HG03196 (cell line): ENCODE data around the gene SFXN3.
A peak's percentile ranks its signal among the peaks of the same experiment; 100 is the strongest.

Experiments used
- ATAC-seq: cut with Tn5 transposase; IDR thresholded peaks from one replicate; pipeline ENCODE4 v1.9.1; 2021; ENCODE audit not compliant: unreplicated experiment

Gene SFXN3, protein sequence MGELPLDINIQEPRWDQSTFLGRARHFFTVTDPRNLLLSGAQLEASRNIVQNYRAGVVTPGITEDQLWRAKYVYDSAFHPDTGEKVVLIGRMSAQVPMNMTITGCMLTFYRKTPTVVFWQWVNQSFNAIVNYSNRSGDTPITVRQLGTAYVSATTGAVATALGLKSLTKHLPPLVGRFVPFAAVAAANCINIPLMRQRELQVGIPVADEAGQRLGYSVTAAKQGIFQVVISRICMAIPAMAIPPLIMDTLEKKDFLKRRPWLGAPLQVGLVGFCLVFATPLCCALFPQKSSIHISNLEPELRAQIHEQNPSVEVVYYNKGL

DNA sequence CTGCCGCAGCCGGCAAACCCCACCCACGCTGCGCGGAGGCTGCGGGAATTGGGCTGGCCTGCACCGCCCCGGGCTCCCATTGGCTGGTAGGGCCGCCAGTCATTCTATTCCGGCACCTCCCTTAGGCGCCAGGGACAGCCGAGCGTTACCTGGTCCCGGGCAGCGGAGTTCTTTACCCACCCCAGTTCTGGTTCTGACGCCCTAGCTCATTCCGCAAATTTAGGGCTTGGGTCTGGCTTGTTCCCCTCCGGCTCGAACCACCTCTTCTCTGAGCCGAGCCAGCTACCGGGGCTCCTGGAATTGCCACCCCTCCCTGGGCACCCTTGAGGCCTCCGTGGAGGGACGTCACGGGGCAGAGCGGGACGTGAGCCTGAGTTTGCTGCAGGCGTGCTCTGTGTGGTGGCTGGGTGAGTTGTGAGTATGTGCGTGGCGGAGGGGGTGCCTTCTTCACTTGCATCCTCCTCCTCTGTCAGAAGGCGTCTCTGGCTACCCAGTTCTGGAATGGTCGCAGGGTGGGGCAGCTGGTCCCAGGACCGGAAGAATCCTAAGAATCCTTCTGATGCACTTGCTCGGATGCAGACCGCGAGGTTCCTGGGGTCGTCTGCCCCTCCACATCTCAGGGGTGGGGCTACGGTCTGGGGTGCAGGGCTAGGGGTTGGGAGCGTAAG, at the start of gene SFXN3, which contains the start of gene PDZD7:
SFXN3 (plus strand) TSS at position 107 of the 668 bp plus-strand sequence. CDS start 3,461 bp downstream, outside the sequence.
PDZD7 (minus strand) TSS at position 2 of the 668 bp plus-strand sequence. CDS start 910 bp downstream, outside the sequence.
- ATAC-seq: peak; percentile 83

DNA sequence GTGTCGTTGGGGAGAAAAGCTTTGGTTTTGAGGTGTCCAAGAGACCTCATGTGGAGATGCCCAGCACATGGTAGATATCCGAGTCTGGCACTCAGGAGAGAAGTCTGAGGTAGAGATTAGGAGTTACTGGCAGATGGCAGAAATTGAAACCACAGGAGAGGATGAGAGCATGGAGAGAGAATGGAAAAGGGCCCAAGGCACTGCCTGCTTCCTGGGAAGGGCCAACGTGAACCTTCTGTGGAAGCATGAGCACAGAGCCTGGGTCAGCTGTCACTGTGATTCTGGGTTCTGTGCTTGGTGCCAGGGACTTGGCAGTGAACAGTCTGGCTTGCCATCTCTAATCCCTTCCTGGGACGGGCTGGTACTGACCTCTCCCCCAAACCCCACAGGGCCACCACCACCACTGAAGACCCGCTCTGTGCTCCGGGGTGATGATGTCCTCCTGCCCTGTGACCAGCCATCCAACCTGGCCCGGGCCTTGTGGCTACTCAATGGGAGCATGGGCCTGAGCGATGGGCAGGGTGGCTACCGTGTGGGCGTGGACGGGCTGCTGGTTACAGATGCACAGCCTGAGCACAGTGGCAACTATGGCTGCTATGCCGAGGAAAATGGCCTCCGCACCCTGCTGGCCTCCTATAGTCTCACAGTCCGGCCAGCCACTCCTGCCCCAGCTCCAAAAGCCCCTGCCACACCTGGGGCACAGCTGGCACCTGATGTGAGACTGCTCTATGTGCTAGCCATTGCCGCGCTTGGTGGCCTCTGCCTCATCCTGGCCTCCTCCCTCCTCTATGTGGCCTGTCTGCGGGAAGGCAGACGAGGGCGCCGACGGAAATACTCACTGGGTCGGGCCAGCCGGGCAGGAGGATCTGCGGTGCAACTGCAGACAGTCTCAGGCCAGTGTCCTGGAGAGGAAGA, 47.9 kb upstream of the SFXN3 start:
- no peak for ATAC-seq

DNA sequence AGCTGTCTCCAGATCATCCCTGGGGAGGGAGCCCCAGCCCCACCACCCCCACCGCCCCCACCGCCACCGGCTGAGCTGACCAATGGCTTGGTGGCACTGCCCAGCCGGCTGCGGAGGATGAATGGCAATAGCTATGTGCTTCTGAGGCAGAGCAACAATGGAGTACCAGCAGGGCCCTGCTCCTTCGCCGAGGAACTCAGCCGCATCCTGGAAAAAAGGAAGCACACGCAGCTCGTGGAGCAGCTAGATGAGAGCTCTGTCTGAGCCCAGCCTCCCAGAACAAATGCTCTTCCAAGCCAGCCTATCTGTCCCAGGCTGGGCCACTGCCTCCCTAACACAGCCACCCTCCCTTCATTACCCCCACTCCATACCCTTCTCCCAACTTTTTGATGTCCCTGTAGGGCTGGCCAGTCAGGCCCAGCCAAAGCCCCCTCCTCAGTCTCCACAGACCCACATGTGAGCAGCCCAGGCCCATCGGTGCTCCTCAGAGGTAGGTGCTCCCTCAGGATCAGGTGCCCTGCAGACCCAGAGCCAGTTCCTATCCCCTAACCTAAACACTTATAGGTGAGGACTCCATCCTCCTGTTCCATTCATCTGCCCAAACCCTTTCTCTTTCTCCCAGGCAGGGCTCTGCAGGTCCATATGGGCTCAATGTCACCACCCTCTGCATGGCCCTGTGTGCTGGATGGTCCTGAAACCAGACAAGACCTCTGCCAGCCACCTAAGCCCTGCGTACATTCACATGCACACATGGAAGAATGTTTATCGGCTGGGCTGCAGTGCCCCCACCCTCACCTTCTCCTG, 47.0 kb upstream of the SFXN3 start:
- no peak for ATAC-seq

DNA sequence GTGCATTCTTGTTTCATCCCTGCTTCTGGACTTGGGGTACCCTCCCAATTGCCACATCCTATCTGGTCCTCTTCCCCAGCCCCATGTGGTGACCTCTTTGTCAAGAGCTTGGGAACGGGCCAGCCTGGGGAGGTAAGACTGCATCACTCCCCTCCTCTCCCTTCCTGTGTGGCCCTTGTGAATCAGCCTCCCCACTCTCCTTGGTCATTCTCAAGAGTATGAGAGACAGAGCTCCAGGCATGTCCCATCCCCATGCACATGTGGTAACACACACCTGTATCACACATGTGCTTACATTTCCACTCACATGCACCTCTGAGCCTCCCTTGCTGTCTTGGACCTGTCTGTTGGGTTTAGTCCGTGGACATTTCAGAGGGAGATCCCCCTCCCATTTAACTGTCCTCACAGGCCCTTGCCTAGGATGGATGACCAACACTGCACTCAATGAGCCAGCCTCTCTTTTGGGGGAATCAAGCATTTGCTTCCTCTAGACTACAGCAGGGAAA, 46.3 kb upstream of the SFXN3 start:
- ATAC-seq: no peak

DNA sequence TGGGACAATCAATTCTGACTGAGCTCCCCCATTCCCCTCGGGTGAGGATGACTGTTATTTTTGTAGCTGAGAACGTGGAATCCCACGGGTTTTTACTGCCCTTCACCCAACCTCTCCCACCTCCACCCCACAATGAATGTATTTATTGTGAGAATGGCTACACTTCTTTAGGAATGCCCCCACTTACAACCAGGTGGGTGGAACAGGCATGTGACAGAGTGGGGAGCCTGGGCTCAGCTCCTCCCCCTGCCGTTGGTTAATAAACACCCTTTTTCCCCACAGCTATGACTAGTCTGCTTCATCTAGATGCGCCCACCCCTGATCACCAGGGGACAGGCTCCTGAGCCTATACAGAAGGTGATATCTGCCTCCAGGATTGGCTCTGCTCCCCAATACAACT, 45.7 kb upstream of the SFXN3 start:
- ATAC-seq: no peak

DNA sequence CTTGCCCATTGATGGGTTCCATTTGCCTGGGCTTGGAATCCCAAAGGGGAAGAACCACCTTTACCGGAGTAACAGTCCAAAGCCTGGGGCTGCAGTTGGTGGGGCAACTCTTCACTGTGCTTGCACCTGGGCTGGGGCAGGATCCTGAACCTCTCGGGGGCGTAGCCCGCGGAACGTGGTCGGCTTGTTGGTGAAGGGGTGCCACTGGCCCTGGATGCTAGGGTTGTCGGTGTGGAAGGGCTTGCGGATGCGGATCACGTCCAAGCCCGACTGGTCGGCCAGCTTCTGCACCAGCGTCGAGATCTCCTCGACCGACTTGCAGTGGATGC, 44.4 kb upstream of the SFXN3 start:
- no peak for ATAC-seq

DNA sequence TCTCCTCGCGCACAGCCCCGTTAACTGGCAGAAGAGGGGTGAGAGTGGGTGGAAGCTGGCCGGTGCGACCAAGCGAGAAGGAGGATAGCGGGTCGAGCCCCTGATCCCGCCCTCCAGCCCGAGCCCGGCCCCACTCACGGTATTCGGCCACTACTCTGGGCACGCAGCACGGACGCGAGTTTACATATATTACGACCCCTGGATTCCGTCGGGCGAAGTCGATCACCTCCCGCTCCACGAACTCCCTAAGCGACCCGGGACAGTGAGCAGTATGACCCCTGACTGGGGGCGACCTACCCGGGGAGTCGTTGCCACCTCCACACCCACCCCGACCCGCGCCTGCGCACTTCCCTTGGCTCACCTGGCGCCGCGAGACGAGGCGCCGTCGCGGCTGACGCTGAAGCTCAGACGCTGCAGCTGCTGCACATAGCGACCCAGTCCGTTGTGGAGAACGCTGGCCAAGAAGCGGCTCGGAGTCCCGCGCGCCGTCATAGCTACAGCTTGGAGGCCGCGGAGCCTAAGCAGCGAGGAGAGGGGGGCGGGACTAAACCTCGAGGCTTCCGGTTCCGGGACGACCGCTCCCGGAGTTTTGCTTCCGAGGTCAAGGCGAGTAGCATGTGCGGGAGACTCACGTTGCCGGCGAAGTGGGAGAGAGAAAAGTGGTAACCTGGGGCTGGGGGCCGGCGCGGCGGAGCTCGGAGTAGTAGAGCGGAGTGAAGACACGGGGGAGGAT, 43.9 kb upstream of the SFXN3 start, which contains the start of the genes MRPL43 and TWNK:
MRPL43 (minus strand) TSS at position 546 of the 733 bp plus-strand sequence; CDS start at position 492, 54 bp downstream.
TWNK (plus strand) TSS at position 592 of the 733 bp plus-strand sequence. CDS start 668 bp downstream, outside the sequence.
- peak; percentile 71 for ATAC-seq

DNA sequence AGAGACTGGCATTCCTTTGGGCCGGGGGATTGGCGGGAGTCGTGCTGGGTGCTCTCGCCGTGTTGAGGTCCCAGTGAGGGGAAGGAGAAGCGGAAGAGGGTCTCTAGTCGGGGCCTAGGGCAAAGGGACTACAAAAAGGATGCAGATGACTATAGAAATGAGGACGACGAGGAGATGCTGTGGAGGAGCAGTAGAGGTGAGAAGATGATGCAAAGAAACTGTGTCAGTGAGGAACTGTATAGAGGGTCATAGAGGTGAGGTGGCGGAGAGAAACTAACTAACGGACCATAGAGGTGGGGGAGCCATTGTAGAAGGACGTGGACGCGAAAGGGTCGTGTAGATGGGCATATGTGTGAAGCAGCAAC, 43.4 kb upstream of the SFXN3 start:
- no peak for ATAC-seq

DNA sequence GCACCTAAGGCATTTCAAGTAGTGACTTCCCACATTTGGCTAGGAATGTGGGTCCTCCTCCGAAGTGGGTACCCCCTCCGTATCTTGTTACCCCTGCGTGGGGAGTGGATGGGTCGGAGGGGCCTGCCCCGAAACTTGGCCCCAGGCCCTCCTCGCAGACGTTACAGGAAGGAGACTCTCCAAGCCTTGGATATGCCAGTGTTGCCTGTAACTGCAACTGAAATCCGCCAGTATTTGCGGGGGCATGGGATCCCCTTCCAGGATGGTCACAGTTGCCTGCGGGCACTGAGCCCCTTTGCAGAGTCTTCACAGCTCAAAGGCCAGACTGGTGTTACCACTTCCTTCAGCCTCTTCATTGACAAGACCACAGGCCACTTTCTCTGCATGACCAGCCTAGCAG, 42.9 kb upstream of the SFXN3 start:
- ATAC-seq: no peak

DNA sequence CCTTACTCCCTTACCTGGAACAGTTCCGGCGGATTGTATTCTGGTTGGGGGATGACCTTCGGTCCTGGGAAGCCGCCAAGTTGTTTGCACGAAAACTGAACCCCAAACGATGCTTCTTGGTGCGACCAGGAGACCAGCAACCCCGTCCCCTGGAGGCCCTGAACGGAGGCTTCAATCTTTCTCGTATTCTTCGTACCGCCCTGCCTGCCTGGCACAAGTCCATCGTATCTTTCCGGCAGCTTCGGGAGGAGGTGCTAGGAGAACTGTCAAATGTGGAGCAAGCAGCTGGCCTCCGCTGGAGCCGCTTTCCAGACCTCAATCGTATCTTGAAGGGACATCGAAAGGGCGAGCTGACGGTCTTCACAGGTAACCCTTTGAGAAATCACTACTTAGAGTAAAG, 41.9 kb upstream of the SFXN3 start:
- ATAC-seq: no peak

DNA sequence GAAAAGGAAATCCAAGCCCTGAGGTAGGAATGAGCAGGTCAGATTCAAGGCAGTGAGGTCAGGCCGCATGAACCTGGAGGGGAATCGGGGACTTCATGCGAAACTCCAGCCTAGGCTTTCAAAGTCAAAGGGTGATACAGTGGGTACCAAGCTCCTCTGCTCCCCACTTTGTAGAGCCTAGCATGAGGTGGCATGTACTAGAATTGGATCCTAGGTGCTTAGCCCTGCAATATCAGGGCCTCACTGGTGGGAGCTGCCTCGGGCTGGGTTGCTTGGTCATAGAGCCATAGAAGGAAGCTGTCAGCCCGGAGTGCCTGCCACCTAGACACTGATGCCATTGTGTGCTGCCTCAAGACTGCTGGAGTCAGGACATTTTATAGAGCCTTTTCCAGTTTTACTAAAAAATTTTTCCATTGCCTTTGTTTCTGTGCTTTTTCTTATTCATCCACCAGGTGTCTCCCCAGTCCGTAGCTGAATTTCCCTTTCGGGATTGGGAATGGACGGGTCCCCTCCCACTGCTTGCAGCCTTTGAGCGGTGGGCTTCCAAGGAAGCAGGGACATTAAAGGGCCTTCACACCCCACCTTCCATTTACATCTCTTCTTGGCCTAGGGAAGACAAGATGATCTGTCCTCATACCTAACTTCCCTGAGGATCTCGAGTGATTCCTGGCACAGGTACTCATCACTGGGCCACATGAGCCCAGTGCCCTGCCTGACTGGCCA, 36.9 kb upstream of the SFXN3 start:
- no peak for ATAC-seq

DNA sequence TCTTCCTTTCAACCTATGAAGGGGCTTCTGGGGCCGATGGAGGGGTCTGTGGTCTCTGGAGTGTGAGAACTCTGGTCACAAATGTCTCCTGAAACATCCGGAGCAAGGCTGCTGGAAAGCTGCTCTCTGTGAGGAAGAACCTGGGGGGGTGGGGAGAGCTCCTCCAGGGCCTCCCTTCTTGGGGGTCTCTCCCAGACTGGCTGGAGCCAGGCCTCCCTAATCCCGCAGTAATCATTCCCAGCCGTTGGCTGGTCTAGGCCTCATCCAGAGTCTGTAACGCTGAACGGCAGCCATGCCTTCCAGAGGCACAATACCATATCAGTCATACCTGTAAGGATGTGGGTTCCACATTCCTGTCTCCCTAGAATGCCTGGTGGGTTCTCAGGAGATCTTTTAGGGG, 35.9 kb upstream of the SFXN3 start:
- no peak for ATAC-seq

DNA sequence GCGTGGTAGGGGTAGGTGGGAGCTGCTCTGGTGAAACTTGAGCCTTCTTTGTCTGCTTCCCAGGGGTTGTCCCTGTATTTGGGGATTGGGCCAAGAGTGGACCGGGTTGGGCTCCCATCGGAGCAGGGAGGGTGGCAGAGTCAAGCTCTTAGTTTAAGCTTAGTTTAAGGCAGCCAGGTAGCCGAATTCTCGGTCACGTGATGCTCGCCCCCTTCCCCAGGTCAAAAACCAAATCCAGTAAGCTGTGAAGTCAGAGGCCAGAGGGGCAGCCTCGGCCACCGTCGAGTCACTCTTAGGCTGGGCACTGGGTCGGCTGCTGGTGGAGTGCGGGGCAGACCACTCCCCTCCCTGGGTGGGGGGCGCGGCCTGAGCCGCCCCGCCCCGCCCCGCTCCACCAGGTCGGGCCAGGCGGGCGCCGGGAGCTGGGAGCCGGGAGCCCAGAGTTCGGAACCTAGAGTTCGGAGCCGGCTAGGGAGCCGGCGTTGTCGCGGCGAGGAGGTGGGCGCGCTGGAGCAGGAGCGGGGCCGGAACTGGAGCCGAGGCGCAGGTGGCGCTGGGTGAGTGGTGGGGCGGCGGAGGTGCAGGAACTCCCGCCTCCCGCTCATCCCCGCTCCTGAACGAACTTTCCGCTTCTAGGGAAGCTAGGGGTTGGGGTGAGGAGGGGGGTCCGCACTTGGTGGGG, 34.2 kb upstream of the SFXN3 start:
- no peak for ATAC-seq

DNA sequence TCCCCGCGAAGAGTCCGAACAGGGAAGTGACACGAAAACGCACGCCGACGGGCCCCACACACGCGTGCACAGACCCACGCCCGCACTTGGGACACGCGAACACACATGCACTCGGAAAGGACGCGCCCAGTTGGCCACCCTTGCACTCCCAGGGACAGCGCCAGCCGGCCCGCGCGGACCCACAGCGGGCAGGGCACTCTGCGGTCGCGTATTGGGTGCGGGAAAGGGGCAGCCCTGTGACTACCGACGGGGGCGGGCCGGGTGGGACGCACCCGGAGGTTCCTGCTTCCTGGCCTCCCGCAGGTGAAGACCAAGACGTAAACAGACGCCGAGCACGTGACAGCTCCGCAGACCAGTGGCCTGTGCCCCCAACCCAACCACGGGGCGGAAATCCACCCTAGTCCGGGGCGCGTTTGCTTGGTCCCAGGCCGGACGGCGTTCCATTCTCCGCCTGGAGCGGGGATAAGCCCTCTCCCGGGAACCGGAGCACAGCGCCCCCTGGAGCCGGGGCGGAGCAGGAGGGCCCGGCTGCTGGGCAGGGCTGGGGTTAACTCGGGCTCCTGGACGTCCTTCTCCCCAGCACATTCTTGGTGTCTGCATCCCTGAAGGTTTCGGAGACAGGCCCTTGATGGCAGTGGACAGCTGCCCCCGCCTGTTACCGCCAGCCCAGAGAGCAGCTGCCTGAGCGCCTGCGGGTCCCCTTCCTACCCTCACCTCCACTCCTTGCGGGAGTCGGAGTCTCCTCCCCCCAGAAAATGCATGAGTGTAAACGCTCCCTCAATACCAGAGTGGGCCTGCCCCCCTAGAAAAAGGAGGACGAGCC, 33.5 kb upstream of the SFXN3 start:
- no peak for ATAC-seq

DNA sequence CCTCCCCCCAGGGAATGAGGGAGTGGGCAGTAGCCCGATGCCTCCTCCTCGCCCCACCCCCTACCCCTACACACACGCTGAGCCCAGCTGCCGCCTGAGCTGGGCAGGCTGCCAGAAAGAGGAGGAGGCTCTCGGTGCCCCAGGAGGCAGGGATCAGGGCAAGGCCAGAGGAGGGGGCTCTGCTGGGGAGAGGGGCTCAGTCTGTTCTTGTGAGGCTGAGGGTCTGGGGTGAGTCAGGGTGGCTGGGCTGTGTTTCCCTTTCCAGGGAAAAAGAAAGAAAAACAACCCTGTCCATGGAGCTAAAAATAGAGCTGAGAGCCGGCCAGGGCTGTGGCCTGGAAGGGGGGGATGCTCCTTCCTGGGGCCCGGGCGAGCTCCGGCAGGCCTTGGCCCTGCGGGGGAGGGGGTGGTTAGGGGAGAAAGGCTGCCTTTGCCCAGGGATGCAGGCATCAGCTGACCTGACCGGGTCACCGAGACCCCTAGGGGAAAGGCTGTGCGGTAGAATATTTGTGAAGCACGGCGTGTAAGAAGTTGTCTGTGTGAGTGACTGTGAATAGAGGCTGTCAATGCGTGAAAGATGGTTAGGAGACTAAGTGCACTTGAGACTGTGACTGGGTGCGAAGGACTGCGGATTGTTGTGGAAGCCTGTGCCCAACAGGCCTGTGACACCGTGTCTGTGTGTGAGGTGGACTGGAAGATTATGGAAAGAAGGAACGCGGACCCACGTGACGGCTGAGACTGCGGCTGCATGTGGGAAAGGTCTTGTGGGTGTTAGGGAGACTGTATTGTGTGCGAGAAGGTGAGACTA, 32.6 kb upstream of the SFXN3 start:
- ATAC-seq: no peak

DNA sequence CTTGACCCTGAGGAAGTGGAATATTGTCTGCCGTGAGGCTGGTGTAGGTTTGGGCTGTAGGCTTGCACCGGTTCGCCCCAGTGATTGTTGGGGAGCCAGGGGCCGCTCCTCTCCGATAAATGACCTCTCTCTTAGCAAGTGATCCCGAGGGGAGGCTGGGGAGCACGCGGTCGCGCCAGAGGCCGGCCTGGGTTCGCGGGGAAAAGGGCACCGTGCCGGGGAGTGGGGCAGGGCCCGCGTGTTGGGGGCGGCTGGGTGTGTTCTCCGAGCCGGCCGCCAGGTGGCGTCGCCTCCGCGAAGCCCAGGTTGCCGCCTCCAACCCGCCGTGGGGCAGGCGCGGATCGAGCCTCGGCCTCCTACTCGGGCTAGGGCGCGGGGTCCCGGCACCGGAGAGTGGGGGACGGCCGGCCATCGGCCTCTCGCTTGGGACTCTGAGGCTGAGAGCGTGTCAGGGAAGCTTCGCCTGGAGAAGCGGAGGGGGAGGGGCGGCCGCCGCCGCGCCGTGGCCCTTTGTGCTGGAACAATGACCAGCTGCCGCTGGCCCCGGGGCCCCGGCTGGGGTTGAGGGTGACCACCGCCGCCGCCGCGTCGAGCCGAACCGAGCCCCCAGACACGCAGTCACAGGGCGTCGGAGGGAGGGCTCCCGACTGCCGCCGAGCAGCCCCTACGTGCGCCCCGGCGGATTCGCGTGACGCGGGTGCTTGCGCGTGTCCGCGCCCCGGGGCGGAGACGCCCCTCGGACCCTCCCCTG, 31.9 kb upstream of the SFXN3 start:
- peak; percentile 43 for ATAC-seq
